ENCODE results near the gene PRELP.

PRELP gene

GRCh38 chr1:203537806-203538464, 62.3 kb downstream of the PRELP start:
- no peak for TF ChIP-seq ZBTB7A (IDR thresholded peaks at IDR 0.05; ENCODE audit: low read depth)
- TF ChIP-seq REST (IDR thresholded peaks at IDR 0.05; ENCODE audit: low read depth): no peak
- no peak for TF ChIP-seq USF1 (IDR thresholded peaks at IDR 0.05)
- no peak for TF ChIP-seq CREB1 (IDR thresholded peaks at IDR 0.05; ENCODE audit: low read depth)
- no peak for TF ChIP-seq YY1 (IDR thresholded peaks at IDR 0.05; ENCODE audit: low read depth)
- no peak for TF ChIP-seq EGR1 (IDR thresholded peaks at IDR 0.05)
- no peak for TF ChIP-seq TCF12 (IDR thresholded peaks at IDR 0.05; ENCODE audit: low read depth)
- no peak for TF ChIP-seq RAD21 (IDR thresholded peaks at IDR 0.05; ENCODE audit: low read depth)
- no peak for TF ChIP-seq NFIC (IDR thresholded peaks at IDR 0.05)
- no peak for TF ChIP-seq FOXM1 (IDR thresholded peaks at IDR 0.05; ENCODE audit: borderline replicate concordance, low read depth)
- no peak for TF ChIP-seq TEAD4 (IDR thresholded peaks at IDR 0.05)

- no peak for TF ChIP-seq TCF12 (IDR thresholded peaks at IDR 0.05; ENCODE audit: low read depth)
- TF ChIP-seq RAD21 (IDR thresholded peaks at IDR 0.05; ENCODE audit: low read depth): no peak
- no peak for TF ChIP-seq EGR1 (IDR thresholded peaks at IDR 0.05)
- no peak for TF ChIP-seq CEBPB (IDR thresholded peaks at IDR 0.05)
- no peak for TF ChIP-seq USF1 (IDR thresholded peaks at IDR 0.05)
- no peak for TF ChIP-seq CREB1 (IDR thresholded peaks at IDR 0.05; ENCODE audit: low read depth)
- TF ChIP-seq FOXM1 (IDR thresholded peaks at IDR 0.05; ENCODE audit: borderline replicate concordance, low read depth): no peak
- no peak for TF ChIP-seq TAF1 (IDR thresholded peaks at IDR 0.05; ENCODE audit: low read depth)
- TF ChIP-seq, protein P1, sequence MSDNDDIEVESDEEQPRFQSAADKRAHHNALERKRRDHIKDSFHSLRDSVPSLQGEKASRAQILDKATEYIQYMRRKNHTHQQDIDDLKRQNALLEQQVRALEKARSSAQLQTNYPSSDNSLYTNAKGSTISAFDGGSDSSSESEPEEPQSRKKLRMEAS (IDR thresholded peaks at IDR 0.05): no peak
- TF ChIP-seq REST (IDR thresholded peaks at IDR 0.05; ENCODE audit: low read depth): no peak
- TF ChIP-seq EP300 (IDR thresholded peaks at IDR 0.05; ENCODE audit: borderline replicate concordance): no peak
- TF ChIP-seq TEAD4 (IDR thresholded peaks at IDR 0.05): no peak
- TF ChIP-seq ZBTB7A (IDR thresholded peaks at IDR 0.05; ENCODE audit: low read depth): no peak
- TF ChIP-seq NFIC (IDR thresholded peaks at IDR 0.05): no peak
These were observed 63.1 kb downstream of the PRELP start for GRCh38 chr1:203538726-203539125.

DNA sequence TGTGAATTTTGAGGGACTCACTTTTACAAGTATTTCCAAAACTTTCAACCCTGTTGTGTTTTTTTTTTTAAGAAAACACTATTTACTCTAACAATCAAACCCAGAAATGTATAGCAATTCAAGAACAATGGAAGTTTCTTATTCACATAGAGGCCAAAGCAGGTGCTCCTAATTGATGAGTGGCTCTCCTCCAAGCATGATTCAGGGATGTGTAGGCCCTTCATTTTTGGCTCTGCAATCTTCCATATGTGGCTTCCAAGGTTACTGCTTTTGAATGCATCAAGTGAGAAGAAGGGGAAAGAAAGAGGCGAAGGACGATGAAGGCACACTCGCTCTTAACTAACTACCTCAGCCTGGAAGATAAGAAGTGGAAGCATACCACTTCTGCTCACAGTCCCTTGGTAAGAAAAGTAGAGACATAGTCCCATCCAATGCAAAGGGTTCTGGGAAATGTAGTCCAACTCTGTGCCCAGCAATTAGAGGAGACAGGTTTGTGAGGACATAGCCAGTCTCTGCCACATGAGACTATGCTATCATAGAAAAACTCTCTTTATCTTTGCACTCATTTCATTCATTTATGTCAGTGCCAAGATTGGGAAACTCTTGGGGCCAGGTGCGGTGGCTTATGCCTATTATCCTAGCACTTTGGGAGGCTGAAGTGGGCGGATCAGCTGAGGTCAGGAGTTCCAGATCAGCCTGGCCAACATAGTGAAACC, 64.4 kb downstream of the PRELP start:
- no peak for TF ChIP-seq TCF12 (IDR thresholded peaks at IDR 0.05; ENCODE audit: low read depth)
- no peak for TF ChIP-seq EP300 (IDR thresholded peaks at IDR 0.05; ENCODE audit: borderline replicate concordance)
- no peak for TF ChIP-seq REST (IDR thresholded peaks at IDR 0.05; ENCODE audit: low read depth)
- TF ChIP-seq TEAD4 (IDR thresholded peaks at IDR 0.05): no peak
- no peak for TF ChIP-seq TAF1 (IDR thresholded peaks at IDR 0.05; ENCODE audit: low read depth)
- no peak for TF ChIP-seq YY1 (IDR thresholded peaks at IDR 0.05; ENCODE audit: low read depth)
- no peak for TF ChIP-seq EGR1 (IDR thresholded peaks at IDR 0.05)

Measured in Ishikawa (cell line).